Spleen (tissue), 7 donors: Measurements from ENCODE around the gene ITSN1.

ENCODE experiments used
- POLR2AphosphoS5 ChIP-seq, 3 donors: sonication (generic); formaldehyde crosslinking; IDR thresholded peaks; one replicate each; pipeline ENCODE4 v1.5.1; 2017; ENCODE audit warnings: antibody characterized with exemption in 3 of 3
- TF ChIP-seq, protein P1 (sequence below), 11 experiments: fragments of 200-600 bp in 7 of 11; fragments of 450-650 bp in 4 of 11; sonication (generic) in 4 of 11; IDR thresholded peaks in 8 of 11; conservative IDR thresholded peaks in 3 of 11; 1 replicate in 7 of 11; 2 replicates in 4 of 11; pipeline versions ENCODE4 v1.4.0 to v1.8.0; 2016 to 2021; ENCODE audit warnings: antibody characterized with exemption in 11 of 11, inconsistent platforms in 4 of 11, mild to moderate bottlenecking in 1 of 11
- donor health status: DM: no; HTN: no; CAD: no; lungs with moderate emphysema.
- donor health status: DM: no; HTN: no; CAD: no.
- donor health status: DM: no; HTN: no; CAD: no.

DNA sequence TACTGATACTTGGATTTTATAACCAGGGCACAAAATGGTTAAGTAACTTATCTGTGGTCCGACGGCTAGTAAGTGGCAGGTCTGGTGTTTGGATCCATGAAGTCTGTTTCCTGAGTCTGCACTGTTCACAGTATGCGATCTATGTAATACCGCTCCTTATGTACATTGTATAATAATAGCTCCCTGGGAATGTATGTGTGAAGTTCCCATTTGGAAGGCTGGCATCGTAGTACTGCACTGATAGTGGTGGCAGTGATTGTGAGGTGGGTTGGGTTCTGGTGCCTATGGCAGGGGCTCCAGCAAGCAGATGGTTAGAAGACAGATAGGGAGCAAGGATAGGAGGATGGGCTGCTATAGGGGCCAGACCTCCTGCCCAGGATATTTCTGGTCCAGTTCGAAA is 25.3 kb downstream of the ITSN1 start:
- TF ChIP-seq, protein P1, sequence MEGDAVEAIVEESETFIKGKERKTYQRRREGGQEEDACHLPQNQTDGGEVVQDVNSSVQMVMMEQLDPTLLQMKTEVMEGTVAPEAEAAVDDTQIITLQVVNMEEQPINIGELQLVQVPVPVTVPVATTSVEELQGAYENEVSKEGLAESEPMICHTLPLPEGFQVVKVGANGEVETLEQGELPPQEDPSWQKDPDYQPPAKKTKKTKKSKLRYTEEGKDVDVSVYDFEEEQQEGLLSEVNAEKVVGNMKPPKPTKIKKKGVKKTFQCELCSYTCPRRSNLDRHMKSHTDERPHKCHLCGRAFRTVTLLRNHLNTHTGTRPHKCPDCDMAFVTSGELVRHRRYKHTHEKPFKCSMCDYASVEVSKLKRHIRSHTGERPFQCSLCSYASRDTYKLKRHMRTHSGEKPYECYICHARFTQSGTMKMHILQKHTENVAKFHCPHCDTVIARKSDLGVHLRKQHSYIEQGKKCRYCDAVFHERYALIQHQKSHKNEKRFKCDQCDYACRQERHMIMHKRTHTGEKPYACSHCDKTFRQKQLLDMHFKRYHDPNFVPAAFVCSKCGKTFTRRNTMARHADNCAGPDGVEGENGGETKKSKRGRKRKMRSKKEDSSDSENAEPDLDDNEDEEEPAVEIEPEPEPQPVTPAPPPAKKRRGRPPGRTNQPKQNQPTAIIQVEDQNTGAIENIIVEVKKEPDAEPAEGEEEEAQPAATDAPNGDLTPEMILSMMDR (IDR thresholded peaks at IDR 0.05 in 8 of 11, conservative IDR thresholded peaks at IDR 0.05 in 3 of 11): no peak
- no peak for TF ChIP-seq POLR2AphosphoS5 (IDR thresholded peaks at IDR 0.05)
